ENCODE data around the gene PRR36. TPM values are rescaled to one million over a fixed set of nuclear protein-coding genes. Genes with fewer than 3 reads are reported as not detected.

Gene PRR36
- total RNA-seq, 1 donor, result not detected

- Histone ChIP-seq H3K4me2 (ENCODE audit: insufficient read depth, low read length) (no peak overlapping the region), H3K4me3 (ENCODE audit: insufficient read depth, low read length) (no peak overlapping the region), H2AFZ (ENCODE audit: low read length) (no peak overlapping the region), H3K4me1 (ENCODE audit: insufficient read depth, low read length) (no peaks in the 10 kb centered on the region), H3K9me3 (ENCODE audit: low read depth, low read length) (peaks cover 5% of the 10 kb centered on the region), H3K27ac (ENCODE audit: low read depth, low read length) (no peak overlapping the region), H4K20me1 (ENCODE audit: insufficient read depth, low read length) (no peaks in the 10 kb centered on the region), H3K36me3 (ENCODE audit: insufficient read depth, low read length) (no peaks in the 10 kb centered on the region), H3K27me3 (ENCODE audit: insufficient read depth, low read length) (peaks cover 10% of the 10 kb centered on the region), H3K79me2 (ENCODE audit: insufficient read depth, low read length) (no peaks in the 10 kb centered on the region)
- no peak for TF ChIP-seq CTCF (IDR thresholded peaks at IDR 0.05; ENCODE audit: extremely low read depth, low read depth, low read length)
- no peak for DNase-seq (ENCODE audit: insufficient read length, low spot score, missing footprints)
Observed at GRCh38 chr19:7818806-7819205, 55.4 kb downstream of the PRR36 start.

Other genes starting within 250 kb of the PRR36 start
- 35.9 and 40.5 TPM in 2 replicates for gene XAB2, start 244.8 kb downstream of the PRR36 start, total RNA-seq
- gene PET100, start 244.6 kb downstream of the PRR36 start, total RNA-seq, result 9.0 and 9.4 TPM in 2 replicates
- gene PCP2, start 240.7 kb downstream of the PRR36 start, total RNA-seq, result not detected in 2 replicates
- gene STXBP2, start 237.3 kb downstream of the PRR36 start, total RNA-seq, result 1.2 and 3.3 TPM in 2 replicates
- not detected in 2 replicates for gene RETN, start 205.3 kb downstream of the PRR36 start, total RNA-seq
- not detected in 2 replicates for gene MCEMP1, start 197.3 kb downstream of the PRR36 start, total RNA-seq
- gene TRAPPC5, start 193.6 kb downstream of the PRR36 start, total RNA-seq, result 23.3 and 26.4 TPM in 2 replicates
- not detected in 2 replicates for gene FCER2, start 172.3 kb downstream of the PRR36 start, total RNA-seq
- not detected in 2 replicates for gene CLEC4G, start 142.3 kb downstream of the PRR36 start, total RNA-seq
- not detected in 2 replicates for gene CD209, start 126.9 kb downstream of the PRR36 start, total RNA-seq
- gene CLEC4M, start 111.1 kb downstream of the PRR36 start, total RNA-seq, result not detected in 2 replicates
- gene EVI5L, start 44.2 kb downstream of the PRR36 start, total RNA-seq, result 24.8 and 26.1 TPM in 2 replicates
- 10.5 and 17.4 TPM in 2 replicates for gene LRRC8E, start 14.1 kb upstream of the PRR36 start, total RNA-seq
- 12.4 and 14.8 TPM in 2 replicates for gene MAP2K7, start 29.5 kb upstream of the PRR36 start, total RNA-seq
- under 0.01 TPM in 1 of 2 replicates, not detected in the other for gene TGFBR3L, start 40.4 kb upstream of the PRR36 start, total RNA-seq
- 16.8 and 18.5 TPM in 2 replicates for gene SNAPC2, start 45.9 kb upstream of the PRR36 start, total RNA-seq
- 1.5 and 2.5 TPM in 2 replicates for gene CTXN1, start 51.7 kb upstream of the PRR36 start, total RNA-seq
- gene TIMM44, start 69.3 kb upstream of the PRR36 start, total RNA-seq, result 52.5 and 55.4 TPM in 2 replicates
- gene ELAVL1, start 131.3 kb upstream of the PRR36 start, total RNA-seq, result 23.0 and 25.7 TPM in 2 replicates
- gene CCL25, start 178.4 kb upstream of the PRR36 start, total RNA-seq, result not detected in 2 replicates